H1 (cell line): ENCODE measurements around the gene HEBP1. TPM values are rescaled to one million over a fixed set of nuclear protein-coding genes. Genes with fewer than 3 reads are reported as not detected.
A peak's percentile ranks its signal among the peaks of the same experiment; 100 is the strongest.

ENCODE experiments used
- CTCF ChIA-PET: fragments of 300-600 bp; sonication (Branson Sonifier 250); formaldehyde crosslinking; loops from one replicate; lab custom pipeline; 2021; ENCODE audit not compliant: partially characterized antibody; lab: Charles Lee
- POLR2A ChIA-PET: fragments of 300-600 bp; sonication (Branson Sonifier 250); formaldehyde crosslinking; loops from one replicate; lab custom pipeline; 2021; ENCODE audit warnings: inconsistent platforms; ENCODE audit not compliant: partially characterized antibody; lab: Charles Lee
- DNase-seq, 2 experiments: peaks; one replicate each; pipeline versions ENCODE4 v3.0.0 to v3.0.0-alpha.2; 2010 to 2022; ENCODE audit warnings: low spot score in 2 of 2, low read depth in 1 of 2, mixed read lengths in 1 of 2
- FAIRE-seq: peaks from 2 replicates; lab custom pipeline; 2011; peaks lifted over from hg19 to GRCh38; lab: Jason Lieb, UNC
- H2AFZ ChIP-seq: 2 replicates; pipeline ENCODE4 v1.8.1; 2012; ENCODE audit warnings: low read length, inconsistent platforms
- H2AK5ac ChIP-seq: 2 replicates; pipeline ENCODE4 v1.6.1; 2013; ENCODE audit warnings: low read depth, low read length
- H2BK120ac ChIP-seq: replicated peaks from 2 replicates; pipeline ENCODE3; 2013; ENCODE audit warnings: low read depth, low read length, inconsistent platforms
- H2BK12ac ChIP-seq: 2 replicates; pipeline ENCODE4 v1.6.1; 2013; ENCODE audit warnings: low read depth, low read length
- H2BK15ac ChIP-seq: 2 replicates; pipeline ENCODE4 v1.6.1; 2013; ENCODE audit warnings: low read length
- H2BK20ac ChIP-seq: 2 replicates; pipeline ENCODE4 v1.6.1; 2013; ENCODE audit warnings: low read length
- H2BK5ac ChIP-seq: 2 replicates; pipeline ENCODE4 v1.6.1; 2013; ENCODE audit warnings: low read depth, low read length
- H3K14ac ChIP-seq: 2 replicates; pipeline ENCODE4 v1.6.1; 2013; ENCODE audit warnings: inconsistent platforms; ENCODE audit not compliant: insufficient read length
- H3K18ac ChIP-seq: 2 replicates; pipeline ENCODE4 v1.6.1; 2013; ENCODE audit warnings: low read length; ENCODE audit errors: extremely low read depth
- H3K23ac ChIP-seq: 2 replicates; pipeline ENCODE4 v1.6.1; 2013; ENCODE audit warnings: inconsistent platforms; ENCODE audit not compliant: insufficient read length
- H3K23me2 ChIP-seq: 2 replicates; pipeline ENCODE4 v1.6.1; 2013; ENCODE audit warnings: low read depth, low read length
- H3K27ac ChIP-seq: 2 replicates; pipeline ENCODE4 v1.6.1; 2011; ENCODE audit warnings: low read depth, low read length, inconsistent platforms
- H3K27me3 ChIP-seq, 4 experiments: replicated peaks in 1 of 4; 1 replicate in 1 of 4; 2 replicates in 3 of 4; pipeline versions ENCODE4 v1.6.1 to v1.8.1; 2011 to 2013; ENCODE audit warnings: low read length in 3 of 4, mild to moderate bottlenecking in 3 of 4, inconsistent platforms in 2 of 4, mixed read lengths in 2 of 4, moderate library complexity in 1 of 4; ENCODE audit not compliant: control insufficient read depth in 3 of 4, insufficient read depth in 3 of 4; ENCODE audit errors: extremely low read depth in 1 of 4
- H3K36me3 ChIP-seq, 4 experiments: 2 replicates each; pipeline versions ENCODE4 v1.6.1 to v1.8.1; 2011 to 2013; ENCODE audit warnings: mild to moderate bottlenecking in 4 of 4, low read length in 3 of 4, moderate library complexity in 2 of 4, control low read depth in 1 of 4, inconsistent platforms in 1 of 4; ENCODE audit not compliant: insufficient read depth in 4 of 4, control insufficient read depth in 2 of 4
- H3K4ac ChIP-seq: replicated peaks from 2 replicates; pipeline ENCODE3; 2013; ENCODE audit warnings: low read length, low read depth, mixed read lengths, inconsistent platforms; ENCODE audit not compliant: insufficient read length
- H3K4me1 ChIP-seq, 4 experiments: replicated peaks in 1 of 4; 1 replicate in 1 of 4; 2 replicates in 3 of 4; pipeline versions ENCODE4 v1.6.1 to v1.8.1; 2011 to 2013; ENCODE audit warnings: low read length in 3 of 4, inconsistent platforms in 2 of 4, mixed read lengths in 1 of 4; ENCODE audit not compliant: insufficient read depth in 4 of 4, control insufficient read depth in 3 of 4
- H3K4me2 ChIP-seq, 2 experiments: 2 replicates each; pipeline versions ENCODE4 v1.6.1 to v1.8.1; 2011 to 2013; ENCODE audit warnings: low read depth in 2 of 2, low read length in 2 of 2, control low read depth in 1 of 2, inconsistent platforms in 1 of 2, mild to moderate bottlenecking in 1 of 2; ENCODE audit not compliant: insufficient read depth in 1 of 2
- H3K4me3 ChIP-seq, 4 experiments: fragments of 200-600, 300-600 bp in 1 of 4; sonication (generic), shearing (Covaris generic), sonication (Bioruptor Twin) in 1 of 4; 2 replicates each; pipeline versions ENCODE4 v1.5.1 to v1.8.1; 2011 to 2016; ENCODE audit warnings: low read length in 4 of 4, low read depth in 3 of 4, control low read depth in 2 of 4, inconsistent platforms in 2 of 4, mild to moderate bottlenecking in 2 of 4, mixed read lengths in 1 of 4, moderate library complexity in 1 of 4; ENCODE audit not compliant: insufficient read depth in 2 of 4; ENCODE audit errors: extremely low read depth in 1 of 4
- H3K56ac ChIP-seq: replicated peaks from 2 replicates; pipeline ENCODE3; 2013; ENCODE audit warnings: low read depth, mild to moderate bottlenecking, mixed read lengths, low read length, inconsistent platforms; ENCODE audit not compliant: insufficient read length
- H3K79me1 ChIP-seq: 2 replicates; pipeline ENCODE4 v1.6.1; 2013; ENCODE audit warnings: low read depth, low read length, control low read depth
- H3K79me2 ChIP-seq, 2 experiments: 2 replicates each; pipeline versions ENCODE4 v1.6.1 to v1.8.1; 2012 to 2013; ENCODE audit warnings: low read length in 2 of 2, mild to moderate bottlenecking in 2 of 2, inconsistent platforms in 1 of 2; ENCODE audit not compliant: insufficient read depth in 2 of 2, control insufficient read depth in 1 of 2
- H3K9ac ChIP-seq, 4 experiments: replicated peaks in 1 of 4; 1 replicate in 1 of 4; 2 replicates in 3 of 4; pipeline versions ENCODE4 v1.6.1 to v1.8.1; 2011 to 2013; ENCODE audit warnings: low read depth in 3 of 4, low read length in 3 of 4, control low read depth in 2 of 4, mild to moderate bottlenecking in 2 of 4, moderate library complexity in 2 of 4, inconsistent platforms in 1 of 4; ENCODE audit errors: extremely low read depth in 1 of 4
- H3K9me3 ChIP-seq, 2 experiments: 2 replicates each; pipeline versions ENCODE4 v1.6.1 to v1.8.1; 2012 to 2013; ENCODE audit warnings: mild to moderate bottlenecking in 2 of 2, moderate library complexity in 2 of 2, control low read depth in 1 of 2, inconsistent platforms in 1 of 2, low read depth in 1 of 2, low read length in 1 of 2, mixed read lengths in 1 of 2; ENCODE audit not compliant: insufficient read depth in 2 of 2
- H4K20me1 ChIP-seq, 2 experiments: replicated peaks in 1 of 2; 2 replicates each; pipeline versions ENCODE3 to v1.8.1; 2011 to 2013; ENCODE audit warnings: inconsistent platforms in 2 of 2, low read length in 2 of 2, mild to moderate bottlenecking in 1 of 2; ENCODE audit not compliant: insufficient read depth in 2 of 2, control insufficient read depth in 1 of 2
- H4K5ac ChIP-seq: 2 replicates; pipeline ENCODE4 v1.6.1; 2013; ENCODE audit warnings: low read length, low read depth, mixed read lengths, inconsistent platforms; ENCODE audit not compliant: insufficient read length
- H4K8ac ChIP-seq: 2 replicates; pipeline ENCODE4 v1.8.0; 2013; ENCODE audit warnings: mild to moderate bottlenecking, moderate library complexity, low read length, inconsistent platforms; ENCODE audit not compliant: insufficient read depth; ENCODE audit errors: extremely low read depth
- H4K91ac ChIP-seq: replicated peaks from 2 replicates; pipeline ENCODE3; 2013; ENCODE audit warnings: low read length, mixed read lengths, inconsistent platforms; ENCODE audit not compliant: insufficient read length
- EZH2 ChIP-seq: fragments of 200-600 bp; sonication (generic); IDR thresholded peaks from 2 replicates; pipeline ENCODE4 v1.7.1; 2012; ENCODE audit warnings: low read depth, mild to moderate bottlenecking, moderate library complexity, low read length, inconsistent platforms; ENCODE audit not compliant: severe bottlenecking
- JUND ChIP-seq: IDR thresholded peaks from 2 replicates; pipeline ENCODE4 v1.6.1; 2011; ENCODE audit warnings: mild to moderate bottlenecking, improper control_type of control experiment, low read length
- POLR2AphosphoS5 ChIP-seq: IDR thresholded peaks from 2 replicates; pipeline ENCODE4 v1.6.1; 2011; ENCODE audit warnings: low read depth, low read length
- RNF2 ChIP-seq: fragments of 200-900, 300-1000 bp; sonication (generic); IDR thresholded peaks from 2 replicates; pipeline ENCODE4 v1.7.1; 2016; ENCODE audit warnings: borderline replicate concordance, low read depth, mild to moderate bottlenecking, antibody characterized with exemption, low read length; ENCODE audit not compliant: poor library complexity, severe bottlenecking; ENCODE audit errors: missing control alignments
- RXRA ChIP-seq: IDR thresholded peaks from 2 replicates; pipeline ENCODE4 v1.6.1; 2011; ENCODE audit warnings: low read depth, mild to moderate bottlenecking, low read length, moderate library complexity; ENCODE audit not compliant: insufficient read depth
- SIN3A ChIP-seq, 2 experiments: IDR thresholded peaks in 1 of 2; conservative IDR thresholded peaks in 1 of 2; 2 replicates each; pipeline ENCODE4 v1.6.1; 2011 to 2012; ENCODE audit warnings: low read length in 2 of 2, improper control_type of control experiment in 1 of 2, low read depth in 1 of 2, mild to moderate bottlenecking in 1 of 2
- TAF7 ChIP-seq: optimal IDR thresholded peaks from 2 replicates; pipeline ENCODE3; 2011; ENCODE audit warnings: low read depth, mild to moderate bottlenecking, inconsistent platforms, low read length, moderate library complexity, borderline replicate concordance
- TCF12 ChIP-seq: IDR thresholded peaks from 2 replicates; pipeline ENCODE4 v1.6.1; 2011; ENCODE audit warnings: low read depth, mild to moderate bottlenecking, low read length
- YY1 ChIP-seq: IDR thresholded peaks from 2 replicates; pipeline ENCODE4 v1.6.1; 2011; ENCODE audit warnings: low read depth, mild to moderate bottlenecking, low read length
- WGBS, 2 experiments: shearing (Covaris generic) in 1 of 2; methylation state at CpG; one replicate each; pipeline versions ENCODE4 v1.1.6 to v1.1.7; 2013 to 2015; ENCODE audit warnings: low lambda C conversion rate in 2 of 2, mixed read lengths in 2 of 2, inconsistent platforms in 1 of 2, low coverage in 1 of 2, missing lambda C conversion rate in 1 of 2; ENCODE audit not compliant: insufficient replicate concordance in 2 of 2, insufficient coverage in 1 of 2, insufficient read length in 1 of 2; ENCODE audit errors: extremely low coverage in 1 of 2, missing lambda C conversion rate in 1 of 2; 5-methylcytosine and 5-hydroxymethylcytosine counted together
- polyA plus RNA-seq, 7 experiments: library from polyadenylated mRNA; depleted of rRNA in 3 of 7; stranded (reverse) in 5 of 7; unstranded in 2 of 7; fragments of >200 nt in 5 of 7; fragments of 200-250 nt in 2 of 7; gene quantifications; 1 replicate in 5 of 7; 2 replicates in 1 of 7; 4 replicates in 1 of 7; pipeline versions ENCODE4 v1.2.1 to v1.2.3, GENCODE V29; 2011 to 2013; ENCODE audit warnings: missing spikeins in 2 of 7, mixed read lengths in 2 of 7
- total RNA-seq: library from RNA; stranded (reverse); fragmentation: NEBNext Ultra II Directional; extraction: Animal tissue kit (Norgen Biotek cat#: 25700); gene quantifications from 2 replicates; pipeline ENCODE4 v1.2.1, GENCODE V29; 2021
- TF ChIP-seq, protein P1 (sequence below): IDR thresholded peaks from 2 replicates; pipeline ENCODE4 v1.6.1; 2011; ENCODE audit warnings: low read length, improper control_type of control experiment
- TF ChIP-seq, protein P2 (sequence below): IDR thresholded peaks from 2 replicates; pipeline ENCODE4 v1.6.1; 2012; ENCODE audit warnings: inconsistent platforms

The HEBP1 gene
- total and polyA plus RNA-seq, 2 of the 8 experiments (the other 6 are each of a cell fraction or from before 2014, with no cell fraction given): 30.8 to 56.1 TPM

GRCh38 chr12:13000616-13000924, 505 bp upstream of the HEBP1 start:
- Histone ChIP-seq H3K36me3 (0 out of 8 replicates have a peak, but pooled peaks cover 0 to 2% (median 0%) of the 10 kb centered on the region in 4 experiments), H4K5ac (no peak overlapping the region), H4K8ac (peak overlapping the region; percentile 72), H2BK15ac (no peak overlapping the region), H3K4me3 (peak overlapping the region; percentile 41 to 87 (median 82)), H3K9ac (peak overlapping the region in 3 of 4 experiments; percentile 9 to 34 (median 13); a peak in 4 of 7 replicates), H2AFZ (no peak overlapping the region), H2BK120ac (no peak overlapping the region), H3K9me3 (no peaks in the 10 kb centered on the region), H3K4me1 (peaks cover 6 to 19% (median 10%) of the 10 kb centered on the region in 4 experiments), H3K14ac (peak overlapping the region; percentile 44), H2AK5ac (no peak overlapping the region), H2BK5ac (no peak overlapping the region), H4K20me1 (peaks cover 2 to 3% of the 10 kb centered on the region in 2 experiments), H3K4me2 (peak overlapping the region; percentile 86 to 87), H3K23me2 (peaks cover 12% of the 10 kb centered on the region), H3K18ac (peak overlapping the region; percentile 81; the same call in 1 of the 2 replicates), H3K4ac (no peak overlapping the region), H4K91ac (no peak overlapping the region), H3K23ac (no peak overlapping the region), H3K56ac (no peak overlapping the region), H3K79me2 (peaks cover 0 to 44% of the 10 kb centered on the region in 2 experiments; a peak in 2 of 4 replicates), H3K27me3 (peaks cover 0 to 15% (median 6%) of the 10 kb centered on the region in 4 experiments; a peak in 4 of 7 replicates), H2BK20ac (no peak overlapping the region), H3K27ac (peak overlapping the region; percentile 53; the same call in 1 of the 2 replicates), H3K79me1 (no peaks in the 10 kb centered on the region; the same call in 1 of the 2 replicates), H2BK12ac (no peak overlapping the region)
- FAIRE-seq: no peak
- ChIA-PET CTCF (interaction anchor here (0.9 kb wide), 1 partner anchor 10 kb away, joined by 3 read pairs; no protein-coding TSS in a partner anchor), POLR2A (interaction anchor here (0.7 to 1.3 kb wide), 3 partner anchors 17 to 102 kb away, joined by 3 to 4 read pairs (median 3); partner anchors contain the start of gene FAM234B)
- DNase-seq: no peak
- WGBS, 2 experiments: 2% methylated on average over 16 of the region's 16 CpGs; no CpG with 5 or more reads in 1 of the 2 experiments
- TF ChIP-seq, protein P1, sequence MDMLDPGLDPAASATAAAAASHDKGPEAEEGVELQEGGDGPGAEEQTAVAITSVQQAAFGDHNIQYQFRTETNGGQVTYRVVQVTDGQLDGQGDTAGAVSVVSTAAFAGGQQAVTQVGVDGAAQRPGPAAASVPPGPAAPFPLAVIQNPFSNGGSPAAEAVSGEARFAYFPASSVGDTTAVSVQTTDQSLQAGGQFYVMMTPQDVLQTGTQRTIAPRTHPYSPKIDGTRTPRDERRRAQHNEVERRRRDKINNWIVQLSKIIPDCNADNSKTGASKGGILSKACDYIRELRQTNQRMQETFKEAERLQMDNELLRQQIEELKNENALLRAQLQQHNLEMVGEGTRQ: no peak
- no peak for TF ChIP-seq EZH2
- no peak for TF ChIP-seq RXRA
- TF ChIP-seq, protein P2, sequence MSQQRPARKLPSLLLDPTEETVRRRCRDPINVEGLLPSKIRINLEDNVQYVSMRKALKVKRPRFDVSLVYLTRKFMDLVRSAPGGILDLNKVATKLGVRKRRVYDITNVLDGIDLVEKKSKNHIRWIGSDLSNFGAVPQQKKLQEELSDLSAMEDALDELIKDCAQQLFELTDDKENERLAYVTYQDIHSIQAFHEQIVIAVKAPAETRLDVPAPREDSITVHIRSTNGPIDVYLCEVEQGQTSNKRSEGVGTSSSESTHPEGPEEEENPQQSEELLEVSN: no peak
- peak; percentile 9 for TF ChIP-seq POLR2AphosphoS5
- TF ChIP-seq SIN3A (conservative IDR thresholded peaks at IDR 0.05 in 1 of 2, IDR thresholded peaks at IDR 0.05 in 1 of 2; ENCODE audit: low read depth in 1 of 2, low read length in 2 of 2): peak in 1 of 2 experiments; percentile 35; a peak in 1 of 4 replicates
- TF ChIP-seq YY1: no peak
- no peak for TF ChIP-seq JUND
- TF ChIP-seq TCF12: no peak
- no peak for TF ChIP-seq TAF7
- no peak for TF ChIP-seq RNF2
